ENCODE results near the gene PTGS2.

GRCh38 chr1:186629341-186629740 is 50.9 kb downstream of the PTGS2 start:
- no peak for TF ChIP-seq CTCF (IDR thresholded peaks at IDR 0.05)
- no peak for TF ChIP-seq POLR2A (IDR thresholded peaks at IDR 0.05)
